WERI-Rb-1 (cell line): Measurements from ENCODE around the gene CYP39A1.

Experiments
- DNase-seq: peaks from one replicate; pipeline ENCODE4 v3.0.0-alpha.2; 2020
- H3K27ac ChIP-seq: fragments of 250-450 bp; sonication (Bioruptor Pico); 2 replicates; pipeline ENCODE4 v1.5.1; 2020; ENCODE audit warnings: mild to moderate bottlenecking, moderate library complexity
- H3K27me3 ChIP-seq: fragments of 250-450 bp; sonication (Bioruptor Pico); 2 replicates; pipeline ENCODE4 v1.5.1; 2021; ENCODE audit warnings: mild to moderate bottlenecking, low read depth, moderate library complexity; ENCODE audit not compliant: insufficient read depth, severe bottlenecking
- H3K36me3 ChIP-seq: fragments of 250-450 bp; sonication (Bioruptor Pico); 2 replicates; pipeline ENCODE4 v1.5.1; 2020; ENCODE audit warnings: mild to moderate bottlenecking, moderate library complexity
- H3K4me3 ChIP-seq: 2 replicates; pipeline ENCODE4 v1.5.1; 2011; ENCODE audit warnings: low read depth, mild to moderate bottlenecking, control low read depth, low read length
- H3K9me3 ChIP-seq: fragments of 250-450 bp; sonication (Bioruptor Pico); 2 replicates; pipeline ENCODE4 v1.5.1; 2021; ENCODE audit warnings: mild to moderate bottlenecking, moderate library complexity; ENCODE audit not compliant: severe bottlenecking
- CTCF ChIP-seq: IDR thresholded peaks from 2 replicates; pipeline ENCODE4 v1.5.1; 2011; ENCODE audit warnings: low read depth, mild to moderate bottlenecking, control low read depth, inconsistent platforms, low read length

Gene CYP39A1

DNA sequence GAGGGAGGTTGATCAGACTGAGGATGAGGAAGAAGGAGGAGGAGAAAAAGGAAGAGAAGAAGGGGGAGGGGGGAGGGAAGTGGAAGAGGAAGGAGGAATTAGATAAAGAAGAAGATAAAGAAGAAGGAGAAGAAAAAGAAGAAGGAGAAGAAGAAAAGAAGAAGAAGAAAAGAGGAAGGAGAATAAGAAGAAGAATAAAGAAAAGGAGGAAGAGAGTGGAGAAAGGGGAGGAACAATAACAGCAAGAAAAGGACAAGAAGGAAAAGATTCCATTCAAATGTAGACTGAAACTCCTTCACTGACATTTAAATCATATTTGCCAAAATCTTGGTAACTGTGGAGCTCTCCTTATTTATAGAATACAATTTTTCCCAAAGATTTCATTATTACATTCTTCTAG is 127.0 kb downstream of the CYP39A1 start:
- Histone ChIP-seq H3K4me3 (no peak overlapping the region), H3K27ac (no peak overlapping the region), H3K27me3 (no peaks in the 10 kb centered on the region), H3K9me3 (no peaks in the 10 kb centered on the region), H3K36me3 (no peaks in the 10 kb centered on the region)
- TF ChIP-seq CTCF, result no peak
- DNase-seq, result no peak

DNA sequence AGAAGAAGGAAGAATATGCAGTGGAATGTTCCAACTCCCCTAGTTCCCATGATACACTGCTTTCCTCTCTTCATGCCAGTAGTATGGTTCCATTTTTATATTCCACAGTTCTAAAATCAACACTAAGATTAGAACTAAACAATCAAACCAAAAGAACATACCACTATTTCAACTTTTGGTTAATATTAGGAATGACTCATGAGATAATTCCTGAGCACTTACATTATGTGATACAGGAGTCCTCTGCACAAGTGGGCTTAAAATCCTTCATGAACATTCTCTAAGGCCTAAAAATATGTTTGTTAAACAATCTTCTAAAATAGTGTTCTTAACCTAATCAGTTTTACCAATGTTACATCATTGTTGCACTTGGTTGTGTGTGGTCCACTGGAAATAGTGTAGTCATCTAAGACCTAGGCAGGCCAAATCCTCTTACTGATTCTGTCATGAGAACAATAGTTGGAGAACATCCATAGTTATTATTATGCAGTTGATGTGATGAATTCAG is 131.1 kb downstream of the CYP39A1 start:
- Histone ChIP-seq H3K27me3 (no peaks in the 10 kb centered on the region), H3K27ac (no peak overlapping the region), H3K9me3 (no peaks in the 10 kb centered on the region), H3K4me3 (no peak overlapping the region), H3K36me3 (no peaks in the 10 kb centered on the region)
- DNase-seq, result no peak
- TF ChIP-seq CTCF, result no peak

DNA sequence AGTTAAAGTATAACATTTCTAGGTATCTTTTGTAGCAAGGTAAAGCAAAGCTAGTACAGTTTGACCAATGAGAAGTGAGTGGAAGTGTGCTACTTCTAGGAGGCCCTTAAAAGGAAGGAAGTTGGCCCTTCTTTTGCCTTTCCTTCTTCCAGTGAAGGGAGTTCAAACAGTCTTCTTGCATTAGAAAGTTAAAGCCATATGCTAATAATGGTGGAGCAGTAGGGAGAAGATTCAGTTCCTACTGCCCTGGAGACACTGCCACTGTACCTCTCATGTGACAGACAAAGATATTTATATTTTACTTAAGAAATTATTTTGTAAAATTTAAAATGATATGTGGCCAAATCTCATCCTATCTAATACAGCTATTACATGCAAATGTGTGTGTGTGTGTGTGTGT is 135.4 kb downstream of the CYP39A1 start:
- no peak for TF ChIP-seq CTCF
- Histone ChIP-seq H3K27me3 (no peaks in the 10 kb centered on the region), H3K36me3 (no peaks in the 10 kb centered on the region), H3K4me3 (no peak overlapping the region), H3K9me3 (no peaks in the 10 kb centered on the region), H3K27ac (no peak overlapping the region)
- DNase-seq, result no peak

- H3K4me3 ChIP-seq, result no peak overlapping the region
- H3K36me3 ChIP-seq, result no peaks in the 10 kb centered on the region
- no peak for TF ChIP-seq CTCF
- DNase-seq, result no peak
- no peaks in the 10 kb centered on the region for H3K27me3 ChIP-seq
- no peaks in the 10 kb centered on the region for H3K9me3 ChIP-seq
- no peak overlapping the region for H3K27ac ChIP-seq
Measured at GRCh38 chr6:46513533-46513932, 139.1 kb downstream of the CYP39A1 start.

DNA sequence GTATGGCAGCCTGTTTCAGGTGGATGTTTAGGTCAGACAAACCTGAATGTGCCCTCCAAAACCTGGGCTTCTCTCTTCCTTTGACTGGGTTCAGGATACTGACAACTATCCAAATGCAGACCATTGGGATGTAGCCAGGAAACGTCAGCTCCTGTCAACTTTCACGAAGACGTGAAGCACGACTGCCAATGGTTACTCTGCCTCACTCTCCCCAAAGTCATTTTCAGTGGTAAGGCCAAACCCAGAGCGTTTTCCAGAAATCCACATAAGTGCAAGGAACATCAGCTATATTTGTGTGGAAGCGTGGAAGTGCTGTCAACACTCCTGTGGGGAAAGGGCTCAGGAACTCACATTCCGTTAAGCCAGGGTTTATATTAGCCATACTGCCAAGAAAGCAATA is 141.3 kb downstream of the CYP39A1 start:
- TF ChIP-seq CTCF, result no peak
- DNase-seq, result no peak
- Histone ChIP-seq H3K27ac (no peak overlapping the region), H3K9me3 (no peaks in the 10 kb centered on the region), H3K27me3 (no peaks in the 10 kb centered on the region), H3K4me3 (no peak overlapping the region), H3K36me3 (no peaks in the 10 kb centered on the region)

GRCh38 chr6:46510651-46511050 is 142.0 kb downstream of the CYP39A1 start:
- Histone ChIP-seq H3K27ac (no peak overlapping the region), H3K9me3 (no peaks in the 10 kb centered on the region), H3K36me3 (no peaks in the 10 kb centered on the region), H3K4me3 (no peak overlapping the region), H3K27me3 (no peaks in the 10 kb centered on the region)
- TF ChIP-seq CTCF, result no peak
- no peak for DNase-seq
